ENCODE results near the gene EEFSEC.

DNA sequence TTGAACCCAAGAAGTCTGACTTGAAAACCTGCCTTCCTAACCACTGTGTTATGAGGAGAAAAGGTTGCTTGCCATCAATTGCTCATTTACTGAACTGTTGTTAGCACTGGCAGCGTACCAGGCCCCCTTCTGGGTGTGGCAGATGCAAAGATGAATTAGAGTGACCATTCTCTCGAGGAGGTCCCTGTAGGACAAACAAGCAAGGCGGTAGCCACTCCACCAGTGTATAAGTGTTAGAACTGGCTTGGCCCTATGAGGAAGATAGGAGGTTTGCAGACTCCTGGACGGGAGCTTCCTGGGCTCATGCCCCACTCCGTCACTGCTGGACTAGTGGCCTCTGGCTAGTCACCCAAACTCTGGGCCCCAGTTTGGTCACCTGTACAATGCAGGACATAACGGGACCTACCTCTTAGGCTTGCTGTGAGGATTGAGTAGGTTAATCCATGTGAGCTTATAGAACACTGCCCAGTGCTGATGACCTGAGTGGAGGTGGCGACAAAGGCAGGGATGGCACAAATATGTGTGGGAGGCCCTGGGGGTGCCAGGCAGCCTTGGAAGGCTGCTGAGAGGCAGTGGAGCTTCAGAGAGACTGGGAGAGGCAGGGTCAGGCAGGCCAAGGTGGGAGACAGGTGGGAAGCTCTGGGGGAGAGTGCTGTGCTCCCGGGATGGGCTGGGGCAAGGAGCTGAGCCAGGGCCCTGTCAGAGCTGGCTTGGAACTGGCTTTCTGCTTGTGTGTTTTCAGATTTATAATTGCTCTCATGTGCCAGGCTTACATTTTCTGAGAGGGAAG lies 167.5 kb downstream of the EEFSEC start:
- TF ChIP-seq SUZ12 (IDR thresholded peaks at IDR 0.05) (no peak), FOXA1 (IDR thresholded peaks at IDR 0.05) (no peak), SP1 (IDR thresholded peaks at IDR 0.05) (no peak), BHLHE40 (IDR thresholded peaks at IDR 0.05; ENCODE audit: borderline replicate concordance) (no peak), CTBP1 (IDR thresholded peaks at IDR 0.05; ENCODE audit: borderline replicate concordance) (no peak), FOXK2 (IDR thresholded peaks at IDR 0.05) (no peak), ARNT (IDR thresholded peaks at IDR 0.05) (no peak), TARDBP (IDR thresholded peaks at IDR 0.05) (no peak), FOXM1 (IDR thresholded peaks at IDR 0.05; ENCODE audit: borderline replicate concordance) (no peak), LEF1 (IDR thresholded peaks at IDR 0.05; ENCODE audit: borderline replicate concordance) (no peak), PKNOX1 (IDR thresholded peaks at IDR 0.05) (no peak), NFRKB (IDR thresholded peaks at IDR 0.05) (no peak), ZNF384 (IDR thresholded peaks at IDR 0.05) (no peak), ELF4 (IDR thresholded peaks at IDR 0.05) (no peak)

Data from HEK293T (cell line).